GM18909 (cell line): ENCODE measurements around the gene SMIM12.
"Not testable (repeated sequence)": the region's sequence is repeated elsewhere in the genome, so short reads cannot be mapped to it uniquely, and the experiment has no call there.

Experiments used
- ATAC-seq: cut with Tn5 transposase; IDR thresholded peaks from one replicate; pipeline ENCODE4 v1.9.1; 2021; ENCODE audit warnings: mild to moderate bottlenecking; ENCODE audit not compliant: unreplicated experiment, poor library complexity

Gene SMIM12

DNA sequence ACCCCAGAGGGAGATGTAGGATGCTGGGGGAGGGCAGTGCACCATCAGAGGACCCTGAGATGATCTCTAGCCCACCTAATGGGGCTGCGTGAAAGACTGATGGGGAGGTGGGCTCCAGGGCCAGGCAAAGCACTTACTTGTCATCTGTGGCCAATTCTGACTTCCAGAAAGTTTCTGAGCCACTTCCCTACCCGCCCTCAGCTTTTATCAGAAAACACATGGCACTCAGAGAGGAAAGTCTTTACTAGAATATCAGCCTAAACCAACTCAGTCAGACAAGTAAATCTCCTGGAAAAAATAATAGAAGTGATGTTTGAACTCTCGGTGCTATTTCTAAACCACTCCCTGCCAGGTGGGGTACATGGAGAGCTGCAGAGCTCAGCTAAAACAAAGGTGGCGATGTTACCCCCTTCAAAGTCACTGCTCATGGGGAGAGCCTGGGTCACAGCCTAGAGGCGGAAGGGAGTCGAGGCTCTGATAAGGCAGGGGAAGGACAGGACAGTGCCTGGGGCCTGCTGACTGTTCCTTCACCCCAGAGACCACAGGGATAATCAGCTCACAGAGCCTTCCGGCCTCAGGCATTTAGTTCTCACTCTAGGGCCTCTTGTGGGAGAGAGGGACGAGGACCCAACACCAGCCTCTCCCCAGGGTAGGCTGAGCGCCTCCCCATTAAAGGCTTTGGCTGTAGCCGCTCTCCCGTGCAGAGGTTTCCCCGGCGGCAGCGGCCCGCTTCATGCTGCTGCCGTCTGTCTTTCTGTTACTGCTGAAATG lies 14.2 kb downstream of the SMIM12 start:
- no peak for ATAC-seq

DNA sequence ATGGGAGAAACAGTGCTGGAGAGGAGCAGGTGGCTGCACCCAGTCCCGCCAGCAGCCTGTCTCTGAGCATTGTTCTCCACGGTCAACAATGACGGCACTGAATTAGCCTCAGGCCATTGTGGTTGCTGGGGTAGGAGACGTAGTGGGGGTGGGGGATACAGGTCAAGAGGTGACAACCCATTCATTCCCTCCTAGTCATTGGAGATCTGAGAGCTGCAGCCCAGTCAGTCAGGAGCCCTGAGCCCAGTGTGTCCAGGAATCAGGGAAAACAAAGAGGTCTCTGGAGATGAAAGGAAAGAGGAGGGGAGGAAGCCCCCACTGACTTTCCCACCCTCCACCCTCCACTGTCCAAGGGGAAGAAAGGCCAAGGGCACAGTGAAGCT lies 15.3 kb downstream of the SMIM12 start:
- ATAC-seq, result no peak

DNA sequence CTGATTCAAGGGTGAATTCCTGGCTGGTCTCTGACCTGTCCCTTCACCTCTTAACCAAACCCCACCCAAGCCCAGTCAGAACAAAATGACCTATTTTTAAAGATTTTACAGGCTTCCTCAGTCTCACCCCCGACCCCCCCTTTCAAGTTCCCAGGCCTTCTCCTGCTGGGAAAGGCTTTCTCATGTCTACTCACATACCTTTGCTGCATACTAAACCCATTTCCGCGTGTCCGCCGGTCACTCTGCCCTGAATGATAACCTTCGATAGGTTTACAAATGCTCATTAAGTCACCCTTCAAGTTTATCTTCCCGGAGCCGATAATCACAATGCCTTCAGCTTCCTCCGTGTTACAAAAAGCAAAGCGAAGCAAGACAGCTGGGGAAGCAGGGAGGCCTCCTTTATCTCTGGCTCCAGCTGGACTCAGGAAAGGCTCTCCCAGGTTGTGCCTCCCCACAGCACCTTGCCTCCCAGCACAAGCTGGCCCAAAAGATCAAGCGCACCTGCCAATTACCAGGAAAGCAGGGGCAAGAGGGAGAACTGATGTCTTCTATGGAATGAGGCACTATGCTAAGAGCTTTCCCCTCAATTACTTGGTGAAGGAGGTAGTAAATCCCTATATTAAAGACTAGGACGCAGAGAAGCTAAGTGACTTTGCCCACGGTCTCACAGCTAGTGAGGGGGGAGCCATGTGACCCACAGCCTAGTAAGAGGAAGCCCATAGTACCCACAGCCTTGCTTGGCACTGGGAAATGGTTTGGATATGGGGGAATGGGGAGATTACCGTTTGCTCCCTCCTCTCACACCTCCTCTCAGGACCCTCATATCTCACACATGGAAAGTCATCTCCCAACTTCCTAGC lies 15.9 kb downstream of the SMIM12 start:
- ATAC-seq, result no peak

DNA sequence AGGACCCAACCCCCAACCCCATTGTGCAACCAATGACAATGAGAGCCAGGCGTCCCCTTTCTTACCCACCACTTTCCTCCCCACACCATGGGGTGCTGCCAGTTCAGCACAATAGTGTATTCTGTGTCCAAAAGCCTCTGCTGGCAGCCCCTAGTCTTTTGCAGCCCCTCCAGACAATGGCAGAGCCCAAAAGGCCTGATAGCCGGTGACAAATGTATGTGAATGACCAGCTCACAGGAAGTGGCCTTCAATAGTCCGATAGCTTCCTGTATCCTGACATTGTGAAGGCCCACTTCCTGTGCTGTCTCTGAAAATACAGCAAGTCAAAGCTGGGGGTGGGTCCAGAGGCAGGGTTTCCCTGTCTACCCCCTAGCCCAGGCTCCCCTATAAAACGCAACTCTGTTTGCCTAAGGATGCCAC lies 16.6 kb downstream of the SMIM12 start:
- ATAC-seq, result no peak

DNA sequence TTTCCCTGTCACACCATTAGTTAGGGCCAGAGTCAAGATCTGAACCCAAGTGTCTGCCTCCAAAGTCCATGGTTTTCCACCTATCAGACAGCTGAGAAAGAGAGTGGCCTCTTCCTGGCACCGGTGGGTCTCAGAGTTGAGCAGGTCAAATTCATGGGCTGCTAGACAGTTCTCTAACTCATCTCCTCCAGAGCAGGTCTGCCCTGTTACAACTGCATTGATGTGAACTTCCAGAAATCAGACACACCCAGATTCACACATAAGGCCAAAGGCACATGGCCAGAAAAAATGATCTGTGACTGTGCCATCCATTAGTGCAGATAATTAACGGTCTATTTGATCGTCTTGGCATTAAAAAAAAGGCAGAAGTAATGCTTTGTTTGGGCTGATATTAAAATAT lies 17.5 kb downstream of the SMIM12 start:
- no peak for ATAC-seq

DNA sequence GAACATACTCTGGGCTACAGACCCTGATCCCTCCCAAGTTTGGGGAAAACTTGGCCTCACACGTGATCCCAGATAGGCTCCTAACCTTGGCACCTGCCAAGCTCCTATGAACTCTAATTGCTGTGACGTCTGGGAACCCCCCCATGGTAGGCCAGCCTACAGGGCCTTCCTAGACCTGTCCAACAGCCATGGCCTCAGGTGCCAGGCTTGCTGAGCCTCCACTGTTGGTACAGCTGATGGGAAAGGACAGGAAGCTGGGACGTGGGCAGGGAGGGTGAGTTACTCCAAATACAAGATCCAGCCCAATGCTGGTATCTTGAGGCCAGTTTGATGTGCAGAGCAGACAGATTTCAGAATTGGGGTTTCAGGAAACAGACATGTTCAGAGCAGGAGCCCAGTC lies 19.1 kb downstream of the SMIM12 start:
- no peak for ATAC-seq

DNA sequence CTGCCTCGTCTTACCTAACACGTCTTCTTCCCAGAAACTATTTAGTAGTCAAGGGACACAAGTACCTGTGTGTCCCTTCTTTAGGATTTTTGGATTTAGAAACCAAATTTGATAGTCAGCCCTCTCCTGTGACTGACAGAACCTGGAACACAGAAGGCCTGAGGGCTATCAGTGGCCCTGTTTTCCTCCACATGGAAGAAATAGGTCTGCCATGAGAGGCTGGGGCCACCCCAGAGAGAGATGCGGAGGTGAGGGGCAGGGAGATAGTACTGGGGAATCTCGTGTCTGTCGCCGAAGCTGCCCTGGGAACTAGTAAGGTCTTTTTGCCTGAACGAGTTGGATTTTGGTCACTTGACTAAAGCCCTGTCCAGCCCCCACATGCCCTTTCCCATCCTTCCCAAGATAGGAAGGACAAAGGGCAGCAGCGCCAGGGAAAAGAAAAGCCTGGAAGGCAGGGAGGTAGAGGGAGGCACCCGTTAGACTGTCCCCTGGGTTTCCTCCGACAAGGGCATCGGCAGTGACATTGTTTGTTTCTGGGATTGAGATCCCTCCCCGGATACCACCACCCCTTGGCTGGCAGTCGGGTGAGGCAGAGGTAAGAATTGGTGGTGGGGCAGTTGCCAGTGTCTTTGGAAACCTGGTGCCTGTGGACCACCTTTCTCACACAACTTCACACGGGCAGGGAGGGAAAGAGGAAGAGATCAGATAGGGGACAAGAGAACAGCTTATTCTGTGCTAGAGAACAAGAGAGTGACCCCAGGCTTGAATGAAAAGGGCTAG lies 19.8 kb downstream of the SMIM12 start:
- no peak for ATAC-seq

DNA sequence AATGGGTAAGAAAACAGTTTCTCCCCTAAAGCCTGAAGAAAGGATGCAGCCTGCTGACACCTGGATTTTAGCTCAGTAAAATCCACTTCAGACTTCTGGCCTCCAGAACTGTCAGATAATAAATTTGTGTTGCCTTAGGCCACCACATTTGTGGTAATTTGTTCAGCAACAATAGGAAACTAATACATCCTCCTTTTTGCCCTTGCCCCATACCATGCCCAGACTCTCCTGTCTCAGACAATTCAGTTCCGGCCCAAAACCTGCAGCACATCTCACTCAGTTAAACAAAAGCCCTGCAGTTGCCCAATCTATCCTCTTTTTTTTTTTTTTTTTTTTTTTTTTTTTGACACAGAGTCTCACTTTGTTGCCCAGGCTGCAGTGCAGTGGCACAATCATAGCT lies 25.8 kb downstream of the SMIM12 start:
- no peak for ATAC-seq

DNA sequence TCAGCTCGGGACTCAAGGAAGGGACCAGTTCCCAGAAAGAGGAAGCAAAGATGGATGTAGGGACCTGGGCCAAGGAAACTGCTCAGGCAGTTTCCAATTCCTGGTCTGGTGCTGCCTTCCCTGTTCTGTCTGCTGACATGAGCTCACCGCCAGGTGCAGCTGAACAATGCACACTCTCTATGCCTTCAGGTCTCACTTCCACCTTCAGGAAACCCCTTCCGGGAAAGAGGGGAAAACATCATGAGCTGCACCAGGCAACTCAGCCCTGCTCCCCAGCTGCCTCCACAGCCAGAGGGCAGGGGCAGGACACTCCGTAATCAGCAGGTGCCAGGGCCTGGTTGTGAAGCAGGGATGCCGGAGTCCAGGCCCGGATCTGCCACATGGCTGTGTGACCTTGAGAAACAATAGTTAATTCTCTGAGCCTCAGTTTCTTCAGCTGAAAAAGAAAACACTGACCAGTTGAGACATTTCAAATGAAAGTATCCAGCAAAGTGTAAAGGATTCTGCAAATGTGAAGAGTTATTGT lies 27.8 kb downstream of the SMIM12 start:
- ATAC-seq, result no peak

DNA sequence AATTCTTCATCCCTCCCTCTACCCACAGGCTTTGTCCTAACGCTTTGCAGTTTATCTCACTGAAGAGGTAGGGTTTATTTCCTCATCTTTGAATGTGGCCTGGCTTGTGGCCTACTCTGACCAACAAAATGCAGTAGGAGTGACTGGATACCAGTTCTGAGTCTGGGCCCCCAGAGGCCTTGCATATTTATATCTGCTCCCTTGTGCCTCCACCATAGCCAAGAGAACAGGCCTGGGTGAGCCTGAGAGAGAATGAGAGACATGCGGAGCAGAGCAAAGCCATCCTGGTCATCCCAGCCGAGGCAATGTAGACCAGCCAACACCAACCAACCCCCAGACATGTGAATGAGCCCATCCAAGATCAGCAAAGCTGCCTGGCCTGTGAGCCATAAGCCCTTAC lies 30.3 kb downstream of the SMIM12 start:
- no peak for ATAC-seq

DNA sequence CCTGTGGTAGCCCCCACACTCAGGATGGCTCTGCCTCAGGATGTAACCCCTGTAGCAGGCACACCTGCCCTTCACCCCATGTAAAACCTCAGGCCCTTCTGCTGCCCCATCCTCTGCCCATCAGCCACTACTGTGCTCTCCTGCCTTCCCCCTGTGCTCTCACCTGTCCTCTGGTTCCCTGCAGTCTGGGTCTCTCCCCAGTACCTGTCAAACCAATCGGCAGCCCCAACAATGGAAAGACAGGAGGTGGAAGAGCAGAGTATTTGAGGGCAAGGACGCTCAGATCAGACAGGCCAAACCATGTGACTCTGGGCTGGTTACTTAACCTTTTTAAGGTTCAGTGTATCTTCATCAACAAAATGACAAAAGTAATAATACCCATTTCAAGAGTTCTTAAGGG lies 30.9 kb downstream of the SMIM12 start:
- no peak for ATAC-seq

DNA sequence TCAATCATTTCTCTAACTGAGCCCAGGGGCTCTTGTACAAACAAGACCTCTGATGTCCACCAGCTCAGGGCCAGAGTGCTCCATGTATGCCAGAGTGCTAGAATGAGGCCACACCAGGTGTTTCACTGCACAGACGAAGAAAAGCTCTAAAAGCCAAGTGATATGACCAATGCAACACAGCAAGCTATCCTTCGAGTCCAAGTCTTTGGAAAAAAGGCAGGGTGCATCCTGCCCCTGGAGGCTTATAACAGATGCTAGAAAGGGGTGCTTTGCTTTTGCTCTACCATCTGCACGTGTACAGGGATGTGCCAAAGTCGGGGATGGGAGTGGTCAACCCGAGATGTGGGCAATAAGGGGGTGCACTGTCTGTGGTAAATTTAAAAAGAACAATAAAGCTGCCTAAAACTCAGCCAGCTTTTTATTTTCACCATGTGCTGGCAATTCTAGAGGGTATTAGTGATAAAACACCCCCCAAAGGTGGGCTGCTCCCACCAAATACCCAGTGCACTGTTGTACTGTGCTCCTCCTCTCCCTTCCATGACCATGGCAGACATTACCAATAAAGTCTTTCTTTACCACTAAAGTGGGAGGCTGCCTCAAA lies 32.1 kb downstream of the SMIM12 start:
- ATAC-seq, result no peak

DNA sequence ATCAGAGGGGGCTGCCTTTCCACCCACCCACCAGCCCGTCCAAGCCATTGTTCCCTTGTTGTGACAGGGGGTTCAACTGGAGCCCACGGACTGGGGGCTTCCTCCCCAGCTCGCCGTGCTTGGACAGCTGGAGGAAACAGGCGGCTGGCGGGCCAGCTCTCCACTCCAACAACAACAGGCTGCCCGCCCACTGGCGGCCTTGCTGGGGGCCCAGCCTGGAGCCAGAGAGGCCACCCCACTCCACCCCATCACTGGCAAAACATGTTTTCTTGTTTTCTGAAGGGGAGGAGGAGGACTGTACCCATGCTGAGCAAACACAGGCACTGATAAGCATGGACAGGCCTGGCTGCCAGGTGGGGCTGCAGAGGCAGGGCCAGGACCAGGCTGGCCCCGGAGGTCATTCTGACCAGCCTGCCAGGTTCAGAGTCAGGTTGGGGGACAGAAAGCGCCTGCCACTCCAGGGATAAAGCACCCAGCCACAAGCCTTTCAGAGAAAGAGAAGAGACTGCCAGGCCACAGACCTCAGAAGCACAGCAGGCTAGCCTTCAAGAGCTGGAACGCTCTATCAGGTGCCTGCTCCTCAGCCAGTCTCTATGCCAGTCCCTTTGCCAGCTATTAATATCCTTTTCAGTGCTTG lies 34.0 kb downstream of the SMIM12 start:
- ATAC-seq, result no peak

DNA sequence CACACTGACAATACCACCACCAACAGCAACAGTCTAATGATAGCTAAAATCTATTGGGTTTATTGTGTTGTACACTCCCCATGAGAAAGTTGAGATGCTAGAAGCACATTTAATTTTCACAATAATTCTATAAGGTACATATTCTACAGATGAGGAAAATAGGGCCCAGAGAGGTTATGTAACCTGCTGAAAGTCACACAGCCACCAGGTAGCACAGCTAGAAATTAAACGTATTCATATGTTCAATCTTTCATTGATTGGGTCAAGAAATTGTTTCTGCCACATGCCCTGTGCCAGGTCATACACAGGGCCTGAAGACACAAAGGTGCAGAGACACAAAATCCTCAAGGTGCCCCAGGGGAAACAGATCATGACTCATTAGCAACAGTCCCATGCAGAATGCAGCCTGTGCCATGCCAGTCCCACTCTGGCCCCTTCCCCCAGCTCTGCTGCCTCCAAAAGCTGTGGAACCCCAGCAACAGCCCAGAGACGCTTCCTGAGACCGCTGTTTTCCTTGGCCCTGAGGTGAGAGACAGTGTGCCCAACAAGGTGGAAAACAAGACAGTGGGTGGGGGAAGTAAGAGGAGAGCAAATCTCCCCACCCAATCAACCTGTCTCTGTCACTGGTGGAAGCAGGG lies 34.6 kb downstream of the SMIM12 start:
- ATAC-seq, result no peak

DNA sequence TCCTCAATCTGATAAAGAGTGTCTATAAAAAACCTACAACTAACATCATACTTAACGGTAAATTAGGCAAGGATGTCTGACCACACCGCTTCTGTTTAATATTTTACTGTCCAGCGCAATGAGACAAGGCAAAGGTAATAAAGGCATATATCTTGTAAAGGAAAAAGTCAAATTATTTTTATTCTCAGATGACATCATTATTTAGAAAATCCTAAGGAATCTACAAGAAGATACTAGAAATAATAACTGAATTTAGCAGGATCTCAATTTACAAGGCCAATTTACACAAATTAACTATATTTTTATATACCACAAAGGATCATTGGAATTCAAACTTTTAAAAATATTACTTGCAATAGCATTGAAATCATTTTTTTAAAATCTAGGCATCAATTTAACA lies 37.3 kb downstream of the SMIM12 start:
- no peak for ATAC-seq

DNA sequence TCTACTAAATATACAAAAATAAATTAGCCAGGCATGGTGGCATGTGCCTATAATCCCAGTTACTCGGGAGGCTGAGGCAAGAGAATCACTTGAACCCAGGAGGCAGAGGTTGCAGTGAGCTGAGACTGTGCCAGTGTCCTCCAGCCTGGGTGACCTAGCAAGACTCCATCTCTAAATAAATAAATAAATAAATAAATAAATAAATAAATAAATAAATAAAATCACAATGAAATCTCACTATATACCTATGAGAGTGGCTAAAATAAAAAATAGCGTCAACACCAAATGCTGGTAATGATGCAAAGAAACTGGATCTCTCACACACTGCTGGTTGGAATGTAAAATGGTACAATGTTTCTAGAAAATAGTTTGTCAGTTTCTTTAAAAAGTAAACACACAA lies 40.7 kb downstream of the SMIM12 start:
- ATAC-seq, result not testable (repeated sequence)

DNA sequence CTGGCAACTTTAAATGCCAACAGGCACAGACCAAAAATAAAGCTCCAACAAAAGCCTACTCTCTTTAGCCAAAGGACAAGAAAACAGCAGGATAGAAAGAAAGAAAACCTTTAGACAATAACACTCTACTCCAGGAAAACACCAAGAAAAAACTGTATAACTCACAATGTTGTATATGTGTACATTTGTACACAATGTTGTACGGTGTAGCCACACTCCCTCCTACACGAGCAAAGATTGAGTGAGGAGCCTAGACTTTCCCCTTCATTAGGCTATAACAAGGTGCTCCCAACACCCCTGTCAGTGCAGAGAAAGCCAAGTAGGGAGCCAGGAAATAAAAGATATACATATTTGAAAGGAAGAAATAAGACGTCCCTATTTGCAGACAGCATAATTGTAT lies 42.8 kb downstream of the SMIM12 start:
- ATAC-seq, result no peak

DNA sequence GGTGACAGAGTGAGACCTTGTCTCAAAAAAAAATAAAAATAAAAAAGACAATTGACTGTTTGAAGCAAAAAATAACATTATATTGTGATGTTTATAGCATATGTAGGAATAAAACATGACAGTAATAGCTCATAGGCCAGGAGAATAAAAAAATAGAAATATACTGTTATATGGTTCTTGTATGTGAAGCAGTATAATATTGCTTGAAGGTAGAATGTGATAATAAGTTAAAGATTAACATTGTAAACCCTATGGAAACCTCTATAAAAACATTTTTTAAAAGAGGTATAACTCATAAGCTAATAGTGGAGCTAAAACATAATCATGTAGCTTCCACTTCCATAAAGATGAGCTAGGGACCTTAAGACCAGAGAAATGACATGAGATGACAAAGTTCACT lies 43.2 kb downstream of the SMIM12 start:
- no peak for ATAC-seq

DNA sequence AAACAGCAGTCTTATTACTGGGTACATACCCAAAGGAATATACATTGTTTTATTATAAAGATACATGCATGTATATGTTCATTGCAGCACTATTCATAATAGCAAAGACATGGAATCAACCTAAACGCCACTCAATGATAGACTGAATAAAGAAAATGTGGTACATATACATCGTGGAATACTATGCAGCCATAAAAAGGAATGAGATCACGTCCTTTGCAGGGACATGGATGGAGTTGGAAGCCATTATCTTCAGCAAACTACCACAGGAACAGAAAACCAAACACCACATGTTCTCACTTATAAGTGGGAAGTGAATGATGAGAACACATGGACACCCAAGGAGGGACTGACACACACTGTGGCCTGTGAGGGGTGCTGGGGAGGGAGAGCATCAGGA lies 48.8 kb downstream of the SMIM12 start:
- ATAC-seq, result not testable (repeated sequence)
